ENCODE data around the gene C1QBP.

The C1QBP gene

GRCh38 chr17:5480962-5481361, 42.0 kb upstream of the C1QBP start:
- Histone ChIP-seq H3K27ac (no peak overlapping the region), H3K4me3 (ENCODE audit: low read depth, low read length) (no peak overlapping the region), H3K9me3 (ENCODE audit: severe bottlenecking) (no peaks in the 10 kb centered on the region), H3K36me3 (peaks cover 91% of the 10 kb centered on the region), H3K27me3 (ENCODE audit: insufficient read depth, low read depth, severe bottlenecking) (no peaks in the 10 kb centered on the region)
- no peak for DNase-seq
- no peak for TF ChIP-seq CTCF (IDR thresholded peaks at IDR 0.05; ENCODE audit: low read depth, low read length)

DNA sequence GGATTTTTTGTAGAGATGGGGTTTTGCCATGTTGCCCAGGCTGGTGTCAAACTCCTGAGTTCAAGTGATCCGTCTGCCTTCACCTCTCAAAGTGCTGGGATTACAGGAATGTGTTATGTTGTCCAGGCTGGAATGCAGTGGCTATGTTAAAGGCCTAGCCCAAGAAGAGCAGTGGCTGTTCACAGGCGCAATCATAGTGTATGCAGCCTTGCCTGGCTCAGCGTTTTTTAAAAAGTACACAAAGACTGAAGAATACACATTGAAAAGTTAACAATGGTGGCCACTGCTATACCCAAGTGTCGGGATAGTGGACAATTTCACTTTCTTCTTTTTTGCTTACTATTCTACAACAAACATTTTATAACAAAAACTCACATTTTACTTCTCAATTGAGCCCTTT, 40.0 kb upstream of the C1QBP start:
- no peaks in the 10 kb centered on the region for H3K27me3 ChIP-seq (ENCODE audit: insufficient read depth, low read depth, severe bottlenecking)
- no peak for TF ChIP-seq CTCF (IDR thresholded peaks at IDR 0.05; ENCODE audit: low read depth, low read length)
- peaks cover 93% of the 10 kb centered on the region for H3K36me3 ChIP-seq
- H3K9me3 ChIP-seq (ENCODE audit: severe bottlenecking) = no peaks in the 10 kb centered on the region
- H3K4me3 ChIP-seq (ENCODE audit: low read depth, low read length) = no peak overlapping the region
- no peak for DNase-seq
- no peak overlapping the region for H3K27ac ChIP-seq

DNA sequence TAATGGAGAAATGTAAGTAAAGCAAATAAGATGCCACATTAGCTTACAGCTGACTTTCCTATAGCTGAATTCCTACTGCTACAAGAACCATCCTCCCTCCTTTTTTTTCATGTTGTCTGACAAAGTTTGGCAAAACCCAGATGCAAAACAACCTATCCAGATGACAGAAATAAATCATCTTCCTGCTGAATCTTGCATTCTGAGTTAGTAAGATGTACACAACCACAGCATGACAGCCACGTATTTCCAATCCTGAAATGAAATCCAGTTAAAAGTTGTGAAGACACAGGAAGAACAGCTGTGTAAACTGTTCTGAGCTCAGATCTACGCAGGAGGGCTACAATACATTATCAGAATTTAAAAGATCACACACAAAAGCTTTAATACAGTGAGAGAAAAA, 35.0 kb upstream of the C1QBP start:
- Histone ChIP-seq H3K27me3 (ENCODE audit: insufficient read depth, low read depth, severe bottlenecking) (no peaks in the 10 kb centered on the region), H3K9me3 (ENCODE audit: severe bottlenecking) (no peaks in the 10 kb centered on the region), H3K4me3 (ENCODE audit: low read depth, low read length) (no peak overlapping the region), H3K27ac (no peak overlapping the region), H3K36me3 (peaks cover 59% of the 10 kb centered on the region)
- no peak for TF ChIP-seq CTCF (IDR thresholded peaks at IDR 0.05; ENCODE audit: low read depth, low read length)
- DNase-seq = no peak

DNA sequence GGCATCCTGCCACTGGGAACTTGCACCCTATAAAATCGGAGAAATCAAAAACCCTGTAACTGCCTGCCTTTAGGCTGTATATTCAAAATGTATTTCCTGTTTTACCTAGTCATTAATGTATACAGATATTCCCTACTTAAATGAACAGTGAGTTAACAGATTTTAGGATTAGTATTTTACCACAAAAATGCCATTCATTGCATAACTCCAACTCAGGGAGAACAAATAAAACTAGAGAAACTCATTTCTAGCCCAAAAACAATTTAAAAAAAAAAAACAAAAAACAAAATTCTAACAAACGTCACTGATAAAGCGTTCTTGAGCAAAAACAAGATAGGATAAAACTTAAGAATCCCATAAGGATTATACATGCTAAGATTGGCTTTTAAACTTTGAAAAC, 33.6 kb upstream of the C1QBP start:
- Histone ChIP-seq H3K9me3 (ENCODE audit: severe bottlenecking) (no peaks in the 10 kb centered on the region), H3K27me3 (ENCODE audit: insufficient read depth, low read depth, severe bottlenecking) (no peaks in the 10 kb centered on the region), H3K36me3 (peaks cover 45% of the 10 kb centered on the region), H3K4me3 (ENCODE audit: low read depth, low read length) (no peak overlapping the region), H3K27ac (no peak overlapping the region)
- DNase-seq = no peak
- no peak for TF ChIP-seq CTCF (IDR thresholded peaks at IDR 0.05; ENCODE audit: low read depth, low read length)

GRCh38 chr17:5468075-5468473, 29.1 kb upstream of the C1QBP start:
- peak overlapping the region; percentile 97 for H3K4me3 ChIP-seq (ENCODE audit: low read depth, low read length)
- no peaks in the 10 kb centered on the region for H3K9me3 ChIP-seq (ENCODE audit: severe bottlenecking)
- no peak for TF ChIP-seq CTCF (IDR thresholded peaks at IDR 0.05; ENCODE audit: low read depth, low read length)
- H3K36me3 ChIP-seq = peaks cover 27% of the 10 kb centered on the region
- no peaks in the 10 kb centered on the region for H3K27me3 ChIP-seq (ENCODE audit: insufficient read depth, low read depth, severe bottlenecking)
- peak; percentile 12 for DNase-seq
- H3K27ac ChIP-seq = peak overlapping the region; percentile 74

GRCh38 chr17:5467416-5467815, 28.5 kb upstream of the C1QBP start:
- TF ChIP-seq CTCF (IDR thresholded peaks at IDR 0.05; ENCODE audit: low read depth, low read length) = no peak
- Histone ChIP-seq H3K27me3 (ENCODE audit: insufficient read depth, low read depth, severe bottlenecking) (no peaks in the 10 kb centered on the region), H3K36me3 (peaks cover 31% of the 10 kb centered on the region), H3K4me3 (ENCODE audit: low read depth, low read length) (peak overlapping the region; percentile 97), H3K9me3 (ENCODE audit: severe bottlenecking) (no peaks in the 10 kb centered on the region), H3K27ac (no peak overlapping the region)
- DNase-seq = no peak
